Hematopoietic multipotent progenitor cell treated with erythropoietin and hydrocortisone succinate and interleukin-3 and kit ligand, for 15 days (in vitro differentiated cells): ENCODE data around the gene KAT8.
A peak's percentile ranks its signal among the peaks of the same experiment; 100 is the strongest.
"Not testable (repeated sequence)": the region's sequence is repeated elsewhere in the genome, so short reads cannot be mapped to it uniquely, and the experiment has no call there.

ENCODE experiments used
- DNase-seq: peaks from one replicate; pipeline ENCODE4 v3.0.0-alpha.2; 2015; ENCODE audit warnings: low spot score

KAT8 gene

GRCh38 chr16:31083981-31084380, 33.5 kb upstream of the KAT8 start:
- DNase-seq: no peak

DNA sequence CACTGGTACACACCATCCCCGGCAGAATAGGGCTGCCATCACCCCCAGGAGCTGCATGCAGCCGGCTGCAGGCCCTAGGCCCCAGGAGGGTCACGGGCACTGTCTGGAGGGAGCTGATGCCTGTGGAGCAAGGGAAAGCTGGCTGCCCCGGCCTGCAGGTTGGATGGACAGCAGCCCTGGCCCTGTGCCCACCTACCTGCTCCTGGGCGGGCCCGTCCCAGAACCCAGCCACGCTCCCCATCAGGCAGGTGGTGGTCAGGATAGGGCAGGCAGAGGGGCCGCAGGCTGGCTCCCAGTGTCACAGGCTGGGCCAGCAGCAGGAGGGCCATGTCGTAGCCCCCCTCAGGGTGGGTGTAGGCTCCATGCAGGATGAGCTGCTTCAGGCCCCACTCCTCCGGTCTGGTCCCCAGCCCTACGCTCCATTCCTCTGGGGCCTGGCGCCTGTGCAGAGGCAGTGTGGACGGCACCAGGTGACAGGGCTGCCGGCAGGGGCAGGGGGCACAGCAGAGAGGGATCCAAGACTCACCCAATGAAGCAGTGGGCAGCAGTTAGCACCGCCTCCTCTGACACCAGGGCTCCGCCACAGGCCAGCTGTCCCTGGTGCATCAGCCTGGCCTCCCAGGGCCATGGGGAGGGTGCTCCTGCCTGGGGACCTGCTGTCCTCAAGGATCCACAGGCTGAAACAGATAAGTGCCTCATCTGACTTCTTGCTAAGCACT, 32.7 kb upstream of the KAT8 start:
- no peak for DNase-seq

DNA sequence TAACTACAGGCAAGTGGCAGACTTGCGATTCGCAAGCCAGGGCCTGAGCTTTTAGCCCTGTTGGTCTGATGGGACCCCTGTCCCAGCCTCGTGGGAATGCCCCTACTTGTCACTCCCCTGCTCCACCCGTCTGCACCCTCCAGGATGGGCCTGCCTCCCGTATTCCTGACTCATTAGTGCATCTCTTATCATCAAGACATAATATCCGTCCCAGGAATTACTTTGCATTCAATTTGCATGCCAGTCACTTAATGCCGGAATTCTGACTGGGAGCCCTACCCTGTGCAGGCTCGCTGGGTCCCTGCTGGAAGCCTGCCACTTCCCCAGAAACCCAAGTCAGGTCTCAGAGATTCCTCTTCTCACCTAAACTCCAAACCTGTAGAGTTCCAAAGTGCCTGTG, 32.1 kb upstream of the KAT8 start:
- no peak for DNase-seq

DNA sequence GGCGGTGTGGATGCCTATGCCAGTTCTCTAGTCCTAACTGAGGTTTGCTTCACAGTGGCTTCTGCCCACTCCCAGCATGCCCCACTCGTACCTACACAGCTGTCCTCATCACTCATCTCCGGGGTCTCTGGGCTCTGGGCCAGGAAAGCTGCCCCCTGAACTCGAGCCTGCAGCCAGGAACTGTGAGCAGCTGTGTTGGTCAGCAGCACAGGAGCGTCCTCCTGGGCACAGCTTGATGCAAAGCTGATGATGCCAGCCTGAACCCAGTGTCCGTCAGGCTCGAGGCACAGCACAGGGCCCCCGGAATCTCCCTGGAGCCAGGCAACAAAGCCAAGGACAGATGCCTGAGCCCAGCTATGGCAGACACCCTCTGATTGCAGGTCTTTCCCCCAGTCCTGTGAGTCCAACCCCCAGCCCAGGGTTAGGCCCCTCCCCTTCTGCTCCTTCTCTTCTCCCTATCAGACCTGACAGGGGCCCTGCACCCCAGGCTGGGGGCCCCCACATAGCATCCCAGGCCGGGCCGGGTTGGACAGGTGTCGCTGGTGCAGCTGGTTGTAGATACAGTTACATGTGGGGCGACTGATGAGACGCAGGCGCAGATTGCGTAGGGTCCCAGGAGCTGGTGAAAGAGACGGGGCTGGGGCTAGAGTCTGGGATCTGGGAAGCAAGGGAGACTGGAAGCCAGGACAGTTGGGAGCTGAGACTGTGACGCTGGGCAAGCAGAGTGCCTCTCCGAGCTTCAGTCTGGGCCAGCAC, 31.4 kb upstream of the KAT8 start:
- no peak for DNase-seq

DNA sequence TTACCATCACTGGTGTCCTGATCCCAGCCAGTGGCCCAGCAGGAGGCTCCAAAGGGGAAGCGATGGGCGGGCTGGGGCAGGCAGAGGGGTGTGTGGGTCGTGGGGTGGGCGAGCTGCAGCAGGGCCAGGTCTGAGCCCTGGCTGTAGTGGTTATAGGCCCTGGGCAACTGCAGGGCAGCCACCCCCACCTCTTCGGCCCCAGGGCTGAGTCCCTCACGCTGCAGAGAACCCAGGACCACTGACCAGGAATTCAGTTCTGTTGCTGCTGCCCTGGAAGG, 30.9 kb upstream of the KAT8 start:
- no peak for DNase-seq

GRCh38 chr16:31087481-31087880, 30.0 kb upstream of the KAT8 start:
- no peak for DNase-seq

- no peak for DNase-seq
Measured at GRCh38 chr16:31087971-31088370, 29.5 kb upstream of the KAT8 start.

- no peak for DNase-seq
Measured at GRCh38 chr16:31088459-31089183, 28.8 kb upstream of the KAT8 start, which contains the start of gene PRSS53. PRSS53 (minus strand) TSS chr16:31088943; CDS start chr16:31088809, 134 bp downstream.

DNA sequence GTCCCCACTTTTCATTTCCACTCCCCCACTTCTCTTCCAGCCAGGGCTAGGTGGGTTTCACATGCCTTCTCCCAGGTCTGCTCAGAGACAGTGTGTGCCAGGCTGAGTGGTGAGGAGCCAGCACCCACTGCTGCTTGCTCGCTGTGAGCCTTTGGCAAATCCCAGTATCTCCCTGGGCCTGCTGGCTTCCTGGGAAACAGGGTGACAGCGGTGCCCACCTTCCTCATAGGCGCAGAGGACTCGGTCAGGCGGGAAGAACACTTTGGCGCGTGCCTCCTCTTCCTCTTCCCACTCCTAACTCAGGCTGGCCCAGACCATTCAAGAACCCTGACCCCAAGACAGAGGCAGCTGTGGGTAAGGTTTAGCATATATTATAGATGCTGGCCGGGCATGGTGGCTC, 28.3 kb upstream of the KAT8 start:
- no peak for DNase-seq

- DNase-seq: no peak
Measured at GRCh38 chr16:31090540-31090939, 26.9 kb upstream of the KAT8 start.

DNA sequence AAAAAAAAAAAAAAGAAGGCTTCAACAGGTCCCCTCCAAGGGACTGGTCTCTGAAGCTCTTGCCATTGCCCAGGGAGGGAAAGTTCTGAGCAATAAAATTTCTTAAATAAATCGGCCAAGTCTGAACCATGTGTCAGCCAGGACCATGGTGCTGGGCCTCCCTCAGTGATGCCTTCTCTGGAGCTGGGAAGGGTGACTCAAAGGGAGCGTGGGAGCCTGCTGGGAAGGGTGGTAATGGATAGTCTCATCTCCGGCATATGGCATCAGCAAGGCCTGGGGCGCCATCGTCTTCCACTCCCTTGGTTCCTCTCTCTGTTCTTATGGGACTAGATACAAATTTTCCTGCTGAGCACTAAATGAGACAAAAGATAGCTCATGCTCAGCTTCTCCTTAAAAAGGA, 25.1 kb upstream of the KAT8 start:
- no peak for DNase-seq

DNA sequence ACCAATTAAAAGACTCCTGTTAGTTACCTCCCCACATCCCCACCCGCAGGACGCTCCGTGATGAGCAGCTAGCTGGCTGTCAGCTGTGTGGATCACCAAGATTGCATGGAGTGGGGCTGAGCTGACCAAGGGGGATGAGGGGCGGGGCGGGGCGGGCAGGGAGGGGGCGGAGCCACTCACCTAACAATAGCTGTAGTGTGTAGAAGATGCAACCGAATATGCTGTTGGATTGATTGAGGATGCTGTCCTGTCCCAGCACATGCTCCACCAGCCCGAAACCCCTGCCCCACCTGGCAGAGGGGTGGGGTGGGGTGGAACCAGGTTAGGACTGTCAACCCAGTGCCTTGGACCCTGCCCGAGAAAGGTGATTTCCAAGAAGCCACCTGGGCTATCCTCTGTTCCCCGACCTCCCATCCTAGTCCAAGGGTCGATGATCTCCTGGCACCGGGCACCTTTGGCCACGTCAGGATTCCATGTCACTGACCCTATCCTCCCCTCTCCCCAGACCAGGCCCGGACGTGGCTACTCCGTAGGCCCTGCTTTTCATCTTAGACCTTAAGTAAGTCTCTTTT, 24.2 kb upstream of the KAT8 start:
- DNase-seq: no peak

GRCh38 chr16:31094088-31094423, 23.4 kb upstream of the KAT8 start:
- DNase-seq: no peak

GRCh38 chr16:31094424-31095120, 22.9 kb upstream of the KAT8 start, which contains the start of gene VKORC1:
VKORC1 (minus strand) TSS chr16:31094797; CDS start chr16:31094729, 68 bp downstream.
- DNase-seq: peak; percentile 88

DNA sequence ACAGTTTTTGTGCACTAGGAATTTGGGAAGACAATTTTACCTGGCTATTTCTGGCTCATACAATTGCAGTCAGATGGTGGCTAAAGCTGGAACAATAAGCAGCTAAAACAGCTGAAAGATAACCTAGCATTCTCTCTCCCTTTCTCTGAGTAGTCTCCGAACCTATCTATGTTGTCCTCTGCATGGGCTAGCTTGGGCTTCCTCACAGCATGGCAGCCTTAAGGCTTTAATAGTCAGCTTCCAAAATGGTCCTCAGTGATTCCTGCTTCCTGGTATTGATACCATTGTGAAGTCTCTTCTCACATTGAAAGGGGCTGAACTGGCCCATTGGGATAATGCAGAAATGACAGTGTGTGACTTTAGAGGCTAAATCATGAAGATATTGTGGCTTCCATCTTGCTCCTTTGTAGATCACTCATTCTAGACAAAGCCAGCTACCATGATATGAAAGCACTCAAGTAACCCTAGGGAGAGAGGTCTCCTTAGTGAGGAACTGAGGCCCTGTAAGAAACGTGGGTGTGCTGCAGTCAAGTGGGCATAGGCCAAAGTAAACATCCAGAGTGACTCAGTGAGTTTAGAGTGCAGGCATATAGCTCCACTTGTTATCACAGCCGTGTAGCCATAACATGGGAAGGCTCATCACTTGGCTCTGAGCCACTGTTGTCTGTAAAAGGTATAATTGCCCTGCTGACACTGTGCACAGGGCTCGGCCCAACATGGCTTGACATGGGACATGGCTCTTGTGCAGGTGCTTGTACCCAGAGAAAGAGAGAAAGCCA, 17.4 kb upstream of the KAT8 start:
- peak; percentile 34 for DNase-seq

DNA sequence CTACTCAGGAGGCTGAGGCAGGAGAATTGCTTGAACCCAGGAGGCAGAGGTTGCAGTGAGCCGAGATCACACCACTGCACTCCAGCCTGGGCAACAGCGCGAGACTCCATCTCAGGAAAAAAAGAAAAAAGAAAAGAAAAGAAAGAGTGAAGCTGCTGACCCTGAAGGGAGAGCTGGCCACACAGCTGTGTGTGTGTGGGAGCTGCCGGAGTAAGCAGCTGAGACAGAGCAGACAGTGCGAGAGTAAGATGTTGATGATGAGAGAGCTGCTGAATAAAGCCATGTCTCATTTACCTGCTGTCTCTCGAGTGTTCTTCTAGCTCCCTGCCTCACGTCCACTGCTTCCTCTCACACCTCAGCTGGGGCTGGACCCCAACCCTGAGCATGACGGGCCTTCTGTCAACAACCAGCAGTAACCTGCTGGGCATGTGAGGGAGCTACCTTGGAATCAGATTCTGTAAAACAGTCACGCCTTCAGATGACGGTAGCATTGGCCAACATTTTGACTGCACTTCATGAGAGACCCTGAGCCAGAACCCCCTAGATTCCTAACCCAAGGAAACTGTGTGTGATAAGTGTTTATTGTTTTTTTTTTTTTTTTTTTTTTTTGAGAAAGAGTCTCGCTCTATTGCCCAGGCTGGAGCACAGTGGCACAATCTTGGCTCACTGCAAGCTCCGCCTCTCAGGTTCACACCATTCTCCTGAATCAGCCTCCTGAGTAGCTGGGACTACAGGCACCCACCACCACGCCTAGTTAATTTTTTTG, 16.4 kb upstream of the KAT8 start:
- DNase-seq: not testable (repeated sequence)

DNA sequence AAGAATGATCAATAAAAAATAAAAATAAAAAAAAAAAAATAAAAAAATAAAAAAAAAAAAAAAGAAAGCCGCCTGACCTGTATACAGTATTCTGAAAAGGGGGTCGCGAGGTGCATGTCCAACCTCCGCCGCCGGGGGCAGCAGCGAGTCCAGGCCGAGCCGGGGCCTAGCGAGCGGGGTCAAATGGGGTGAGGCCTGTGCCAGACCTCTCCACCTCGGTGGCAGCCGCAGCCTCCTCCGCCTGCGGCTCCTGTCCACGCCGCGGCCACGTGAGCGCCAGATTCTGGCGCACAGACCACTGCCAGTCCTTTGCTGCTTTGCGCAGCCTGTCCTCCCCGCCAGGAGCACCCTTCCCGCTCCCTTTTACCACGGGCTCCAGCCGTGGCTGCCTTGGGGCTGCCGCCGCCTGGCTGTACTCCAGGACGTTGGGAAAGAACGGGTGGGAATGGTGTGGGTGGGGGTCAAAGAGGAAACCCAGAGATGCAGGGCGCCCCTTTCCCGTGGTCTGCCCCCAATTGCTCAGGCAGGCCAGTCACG, 11.7 kb upstream of the KAT8 start:
- DNase-seq: peak; percentile 82

DNA sequence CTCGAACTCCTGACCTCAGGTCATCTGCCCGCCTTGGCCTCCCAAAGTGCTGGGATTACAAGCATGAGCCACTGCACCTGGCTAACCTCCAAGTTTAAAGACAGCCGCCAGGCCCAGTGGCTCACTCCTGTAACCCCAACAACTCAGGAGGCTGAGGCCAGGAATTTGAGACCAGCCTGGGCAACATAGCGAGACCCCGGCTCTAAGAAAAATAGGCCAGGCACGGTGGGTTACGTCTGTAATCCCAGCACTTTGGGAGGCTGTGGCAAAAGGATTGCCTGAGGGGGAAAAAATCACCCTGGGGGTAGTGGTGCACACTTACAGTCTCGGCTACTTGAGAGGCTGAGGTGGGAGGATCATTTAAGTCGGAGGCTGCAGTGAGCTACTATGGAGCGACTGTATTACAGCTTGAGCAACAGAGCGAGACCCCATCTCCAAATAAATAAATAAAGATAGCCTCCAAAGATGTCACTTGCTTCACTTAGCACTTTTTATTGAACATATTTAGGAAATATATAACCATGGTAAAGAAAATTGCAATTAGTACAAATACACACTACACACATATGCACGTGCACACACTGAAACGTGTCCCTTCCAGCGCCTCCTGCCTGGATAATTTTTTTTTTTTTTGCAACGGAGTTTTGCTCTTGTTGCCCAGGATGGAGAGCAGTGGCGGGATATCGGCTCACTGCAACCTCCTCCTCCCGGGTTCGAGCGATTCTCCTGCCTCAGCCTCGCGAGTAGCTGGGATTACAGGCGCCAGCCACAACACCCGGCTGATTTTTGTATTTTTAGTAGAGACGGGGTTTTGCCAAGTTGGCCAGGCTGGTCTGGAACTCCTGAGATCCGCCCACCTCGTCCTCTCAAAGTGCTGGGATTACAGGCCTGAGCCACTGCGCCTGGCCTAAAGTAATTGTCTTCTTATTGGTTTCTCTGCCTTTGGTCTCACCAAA, 10.7 kb upstream of the KAT8 start:
- no peak for DNase-seq

DNA sequence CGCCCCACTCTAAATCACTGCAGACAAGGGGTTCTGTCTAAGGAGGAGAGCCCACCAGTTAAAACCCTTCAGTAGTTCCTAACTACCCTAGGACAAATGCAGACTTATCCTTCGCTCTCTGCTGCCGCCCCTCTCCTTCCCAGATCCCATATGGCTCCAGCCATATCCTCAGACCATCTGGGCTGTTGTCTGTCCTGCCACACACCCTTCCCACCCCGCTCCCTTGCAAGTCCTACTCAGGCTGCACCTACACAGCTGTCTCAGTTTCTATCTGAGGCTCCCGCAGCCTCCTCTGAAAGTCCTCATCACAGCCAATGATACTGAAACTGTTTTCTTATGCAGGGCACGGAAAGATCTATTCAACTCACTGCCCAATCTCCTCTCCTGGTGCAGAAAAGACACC, 10.0 kb upstream of the KAT8 start:
- DNase-seq: no peak
